Retinal pigment epithelial cell (primary cell): ENCODE results near the gene SNX10.

Experiments
- DNase-seq: peaks from one replicate; pipeline ENCODE4 v3.0.0-alpha.2; 2010; ENCODE audit warnings: low read depth
- H3K4me3 ChIP-seq: 2 replicates; pipeline ENCODE4 v1.5.1; 2011; ENCODE audit warnings: mild to moderate bottlenecking, low read length, control low read depth, moderate library complexity
- TF ChIP-seq, protein P1 (sequence below): conservative IDR thresholded peaks from 2 replicates; pipeline ENCODE4 v1.5.1; 2011; ENCODE audit warnings: low read depth, low read length, control low read depth, inconsistent platforms

Gene SNX10

DNA sequence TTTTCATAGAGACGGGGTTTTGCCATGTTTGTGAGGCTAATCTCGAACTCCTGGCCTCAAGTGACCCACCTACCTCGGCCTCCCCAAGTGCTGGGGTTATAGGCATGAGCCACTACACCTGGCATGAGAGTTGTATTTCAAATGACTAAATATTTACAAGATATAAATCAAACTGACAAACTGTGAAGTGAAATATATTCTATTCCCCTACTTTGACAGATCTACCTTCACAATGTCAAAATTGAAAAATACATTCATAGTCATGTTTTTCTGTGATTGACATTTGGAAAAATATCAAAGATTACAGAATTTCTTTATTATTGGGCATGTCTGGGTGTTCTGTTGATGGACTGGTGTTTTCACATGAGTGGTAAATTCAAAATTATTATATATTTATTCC is 16.4 kb upstream of the SNX10 start:
- TF ChIP-seq, protein P1, sequence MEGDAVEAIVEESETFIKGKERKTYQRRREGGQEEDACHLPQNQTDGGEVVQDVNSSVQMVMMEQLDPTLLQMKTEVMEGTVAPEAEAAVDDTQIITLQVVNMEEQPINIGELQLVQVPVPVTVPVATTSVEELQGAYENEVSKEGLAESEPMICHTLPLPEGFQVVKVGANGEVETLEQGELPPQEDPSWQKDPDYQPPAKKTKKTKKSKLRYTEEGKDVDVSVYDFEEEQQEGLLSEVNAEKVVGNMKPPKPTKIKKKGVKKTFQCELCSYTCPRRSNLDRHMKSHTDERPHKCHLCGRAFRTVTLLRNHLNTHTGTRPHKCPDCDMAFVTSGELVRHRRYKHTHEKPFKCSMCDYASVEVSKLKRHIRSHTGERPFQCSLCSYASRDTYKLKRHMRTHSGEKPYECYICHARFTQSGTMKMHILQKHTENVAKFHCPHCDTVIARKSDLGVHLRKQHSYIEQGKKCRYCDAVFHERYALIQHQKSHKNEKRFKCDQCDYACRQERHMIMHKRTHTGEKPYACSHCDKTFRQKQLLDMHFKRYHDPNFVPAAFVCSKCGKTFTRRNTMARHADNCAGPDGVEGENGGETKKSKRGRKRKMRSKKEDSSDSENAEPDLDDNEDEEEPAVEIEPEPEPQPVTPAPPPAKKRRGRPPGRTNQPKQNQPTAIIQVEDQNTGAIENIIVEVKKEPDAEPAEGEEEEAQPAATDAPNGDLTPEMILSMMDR = no peak
- DNase-seq = no peak
- H3K4me3 ChIP-seq = no peak overlapping the region

DNA sequence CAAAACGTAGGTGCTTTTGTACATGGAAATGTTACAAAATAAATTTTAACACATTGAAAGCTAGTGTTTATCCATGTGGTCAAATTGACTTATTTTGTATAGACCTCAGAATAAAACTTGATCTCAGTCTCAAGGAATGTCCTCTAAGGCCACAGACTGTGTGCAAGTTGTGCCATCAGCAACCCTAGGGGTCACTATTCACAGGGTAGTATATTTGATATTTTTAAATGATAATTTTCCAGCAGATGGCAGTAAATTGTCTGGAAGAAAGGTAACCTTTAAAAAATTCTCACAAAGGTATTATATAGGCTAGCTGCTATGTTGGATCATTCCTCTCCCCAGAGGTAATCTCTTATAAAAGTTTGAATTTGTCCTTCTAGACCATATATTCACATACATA is 12.9 kb upstream of the SNX10 start:
- TF ChIP-seq, protein P1 = peak; percentile 47
- no peak overlapping the region for H3K4me3 ChIP-seq
- no peak for DNase-seq

DNA sequence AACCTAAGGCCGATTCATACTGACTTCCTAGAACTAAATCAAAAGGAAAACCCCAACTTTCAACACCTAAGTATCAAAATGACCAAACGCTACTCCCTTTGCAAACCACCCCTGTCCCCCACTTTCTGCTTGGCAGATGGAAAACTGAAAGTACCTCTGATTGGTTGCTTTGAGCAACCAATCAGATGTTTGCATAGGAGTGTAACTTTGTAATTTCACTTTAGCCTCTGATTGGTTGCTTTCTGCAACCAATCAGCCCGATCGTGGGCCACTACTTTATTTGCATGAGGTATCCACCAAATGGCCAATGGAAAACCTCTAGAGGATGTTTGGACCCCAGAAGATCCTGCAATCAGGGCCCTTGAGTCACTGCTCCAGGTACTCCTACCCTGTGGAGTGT is 12.3 kb upstream of the SNX10 start:
- DNase-seq = no peak
- TF ChIP-seq, protein P1 = no peak
- no peak overlapping the region for H3K4me3 ChIP-seq

DNA sequence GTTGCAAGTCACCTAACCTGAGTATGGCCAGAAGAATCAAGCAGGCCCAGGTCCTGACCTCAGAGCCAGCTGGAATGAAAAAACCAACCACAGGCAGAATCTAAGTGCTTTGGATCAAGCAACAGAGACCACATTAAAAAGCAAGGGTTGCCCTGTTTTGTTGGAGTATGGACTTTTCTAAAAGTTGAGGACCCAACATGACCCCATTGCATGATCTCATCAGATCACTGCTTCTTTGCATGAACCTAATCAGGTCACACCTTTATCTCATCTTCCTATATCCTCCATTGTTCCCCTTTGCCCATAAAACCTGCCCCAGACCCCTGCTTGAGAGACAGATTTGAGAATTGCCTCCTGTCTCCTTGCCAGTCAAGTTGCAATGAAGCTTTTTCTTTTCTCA is 11.6 kb upstream of the SNX10 start:
- no peak overlapping the region for H3K4me3 ChIP-seq
- DNase-seq = no peak
- TF ChIP-seq, protein P1 = no peak

DNA sequence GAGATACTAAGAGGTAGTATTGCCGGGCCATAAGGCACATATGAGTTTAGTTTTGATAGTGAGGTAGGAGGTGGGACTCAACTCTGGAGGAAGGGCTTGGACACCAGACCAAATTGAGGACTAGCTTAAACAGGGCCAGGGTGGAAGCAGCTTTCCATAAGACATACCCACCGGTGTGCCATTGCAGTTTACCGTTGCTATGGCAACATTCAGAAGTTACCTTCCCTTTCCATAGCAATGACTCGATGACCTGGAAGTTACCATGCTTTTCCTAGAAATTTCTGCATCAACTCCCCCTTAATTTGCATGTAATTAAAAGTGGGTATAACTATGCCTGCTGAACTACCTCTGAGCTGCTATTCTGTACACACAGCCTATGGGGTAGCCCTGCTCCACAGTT is 10.9 kb upstream of the SNX10 start:
- TF ChIP-seq, protein P1 = no peak
- H3K4me3 ChIP-seq = no peak overlapping the region
- DNase-seq = no peak

DNA sequence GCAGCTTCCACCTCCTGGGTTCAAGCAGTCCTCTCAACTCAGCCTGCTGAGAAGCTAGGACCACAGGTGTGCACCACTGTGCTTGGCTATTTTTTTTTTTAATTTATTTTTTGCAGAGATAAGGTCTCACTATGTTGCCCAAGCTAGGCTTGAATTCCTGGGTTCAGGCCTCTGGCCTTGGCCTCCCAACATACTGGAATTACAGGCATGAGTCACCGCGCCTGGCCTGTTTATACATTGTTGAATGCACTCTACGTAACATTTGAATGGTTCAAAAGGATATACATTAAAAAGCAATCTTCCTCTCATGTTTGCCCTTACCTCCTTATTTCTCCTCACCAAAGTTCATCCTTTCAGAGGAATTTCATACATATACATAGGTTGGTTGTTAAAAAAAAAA is 7.2 kb upstream of the SNX10 start:
- DNase-seq = no peak
- no peak overlapping the region for H3K4me3 ChIP-seq
- TF ChIP-seq, protein P1 = no peak

DNA sequence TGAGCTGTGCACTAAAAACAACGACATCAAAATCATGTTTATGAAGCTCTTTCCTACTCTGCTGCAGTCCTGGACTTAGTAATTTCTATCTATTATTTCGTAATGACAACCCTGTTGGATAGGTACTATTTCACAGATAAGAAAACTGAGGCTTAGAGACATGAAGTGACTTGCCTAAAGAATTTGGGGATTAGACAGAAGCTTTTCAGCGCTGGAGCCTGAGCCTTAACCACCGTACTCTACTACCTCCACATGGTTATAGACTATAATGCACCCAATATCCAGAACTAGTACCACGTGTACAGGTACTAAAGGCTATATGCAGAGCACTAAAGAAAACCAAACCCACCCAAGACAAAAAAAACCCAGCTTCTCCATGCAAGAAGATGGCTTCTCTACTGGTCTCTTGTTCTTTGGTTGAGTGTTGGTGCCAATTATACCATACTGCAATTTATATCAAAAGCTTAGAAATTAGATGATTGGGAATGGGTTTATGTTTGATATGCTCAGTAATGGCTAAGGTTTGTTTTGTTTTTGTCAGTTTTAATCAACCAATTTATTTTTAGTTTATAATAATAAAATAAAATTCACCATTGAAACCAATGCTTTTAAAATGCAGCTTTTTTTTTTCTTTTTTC is 6.5 kb upstream of the SNX10 start:
- H3K4me3 ChIP-seq = no peak overlapping the region
- no peak for DNase-seq
- TF ChIP-seq, protein P1 = peak; percentile 14
